H1 (cell line): ENCODE measurements around the gene TMC3. TPM values are rescaled to one million over a fixed set of nuclear protein-coding genes. Genes with fewer than 3 reads are reported as not detected.

Source experiments
- CTCF ChIA-PET: fragments of 300-600 bp; sonication (Branson Sonifier 250); formaldehyde crosslinking; loops from one replicate; lab custom pipeline; 2021; ENCODE audit not compliant: partially characterized antibody; lab: Charles Lee
- POLR2A ChIA-PET: fragments of 300-600 bp; sonication (Branson Sonifier 250); formaldehyde crosslinking; loops from one replicate; lab custom pipeline; 2021; ENCODE audit warnings: inconsistent platforms; ENCODE audit not compliant: partially characterized antibody; lab: Charles Lee
- DNase-seq, 2 experiments: peaks; one replicate each; pipeline versions ENCODE4 v3.0.0 to v3.0.0-alpha.2; 2010 to 2022; ENCODE audit warnings: low spot score in 2 of 2, low read depth in 1 of 2, mixed read lengths in 1 of 2
- FAIRE-seq: peaks from 2 replicates; lab custom pipeline; 2011; peaks lifted over from hg19 to GRCh38; lab: Jason Lieb, UNC
- H2AFZ ChIP-seq: 2 replicates; pipeline ENCODE4 v1.8.1; 2012; ENCODE audit warnings: low read length, inconsistent platforms
- H2AK5ac ChIP-seq: 2 replicates; pipeline ENCODE4 v1.6.1; 2013; ENCODE audit warnings: low read depth, low read length
- H2BK120ac ChIP-seq: replicated peaks from 2 replicates; pipeline ENCODE3; 2013; ENCODE audit warnings: low read depth, low read length, inconsistent platforms
- H2BK12ac ChIP-seq: 2 replicates; pipeline ENCODE4 v1.6.1; 2013; ENCODE audit warnings: low read depth, low read length
- H2BK15ac ChIP-seq: 2 replicates; pipeline ENCODE4 v1.6.1; 2013; ENCODE audit warnings: low read length
- H2BK20ac ChIP-seq: 2 replicates; pipeline ENCODE4 v1.6.1; 2013; ENCODE audit warnings: low read length
- H2BK5ac ChIP-seq: 2 replicates; pipeline ENCODE4 v1.6.1; 2013; ENCODE audit warnings: low read depth, low read length
- H3K14ac ChIP-seq: 2 replicates; pipeline ENCODE4 v1.6.1; 2013; ENCODE audit warnings: inconsistent platforms; ENCODE audit not compliant: insufficient read length
- H3K18ac ChIP-seq: 2 replicates; pipeline ENCODE4 v1.6.1; 2013; ENCODE audit warnings: low read length; ENCODE audit errors: extremely low read depth
- H3K23ac ChIP-seq: 2 replicates; pipeline ENCODE4 v1.6.1; 2013; ENCODE audit warnings: inconsistent platforms; ENCODE audit not compliant: insufficient read length
- H3K23me2 ChIP-seq: 2 replicates; pipeline ENCODE4 v1.6.1; 2013; ENCODE audit warnings: low read depth, low read length
- H3K27ac ChIP-seq: 2 replicates; pipeline ENCODE4 v1.6.1; 2011; ENCODE audit warnings: low read depth, low read length, inconsistent platforms
- H3K27me3 ChIP-seq, 4 experiments: replicated peaks in 1 of 4; 1 replicate in 1 of 4; 2 replicates in 3 of 4; pipeline versions ENCODE4 v1.6.1 to v1.8.1; 2011 to 2013; ENCODE audit warnings: low read length in 3 of 4, mild to moderate bottlenecking in 3 of 4, inconsistent platforms in 2 of 4, mixed read lengths in 2 of 4, moderate library complexity in 1 of 4; ENCODE audit not compliant: control insufficient read depth in 3 of 4, insufficient read depth in 3 of 4; ENCODE audit errors: extremely low read depth in 1 of 4
- H3K36me3 ChIP-seq, 4 experiments: 2 replicates each; pipeline versions ENCODE4 v1.6.1 to v1.8.1; 2011 to 2013; ENCODE audit warnings: mild to moderate bottlenecking in 4 of 4, low read length in 3 of 4, moderate library complexity in 2 of 4, control low read depth in 1 of 4, inconsistent platforms in 1 of 4; ENCODE audit not compliant: insufficient read depth in 4 of 4, control insufficient read depth in 2 of 4
- H3K4ac ChIP-seq: replicated peaks from 2 replicates; pipeline ENCODE3; 2013; ENCODE audit warnings: low read length, low read depth, mixed read lengths, inconsistent platforms; ENCODE audit not compliant: insufficient read length
- H3K4me1 ChIP-seq, 4 experiments: replicated peaks in 1 of 4; 1 replicate in 1 of 4; 2 replicates in 3 of 4; pipeline versions ENCODE4 v1.6.1 to v1.8.1; 2011 to 2013; ENCODE audit warnings: low read length in 3 of 4, inconsistent platforms in 2 of 4, mixed read lengths in 1 of 4; ENCODE audit not compliant: insufficient read depth in 4 of 4, control insufficient read depth in 3 of 4
- H3K4me2 ChIP-seq, 2 experiments: 2 replicates each; pipeline versions ENCODE4 v1.6.1 to v1.8.1; 2011 to 2013; ENCODE audit warnings: low read depth in 2 of 2, low read length in 2 of 2, control low read depth in 1 of 2, inconsistent platforms in 1 of 2, mild to moderate bottlenecking in 1 of 2; ENCODE audit not compliant: insufficient read depth in 1 of 2
- H3K4me3 ChIP-seq, 4 experiments: fragments of 200-600, 300-600 bp in 1 of 4; sonication (generic), shearing (Covaris generic), sonication (Bioruptor Twin) in 1 of 4; 2 replicates each; pipeline versions ENCODE4 v1.5.1 to v1.8.1; 2011 to 2016; ENCODE audit warnings: low read length in 4 of 4, low read depth in 3 of 4, control low read depth in 2 of 4, inconsistent platforms in 2 of 4, mild to moderate bottlenecking in 2 of 4, mixed read lengths in 1 of 4, moderate library complexity in 1 of 4; ENCODE audit not compliant: insufficient read depth in 2 of 4; ENCODE audit errors: extremely low read depth in 1 of 4
- H3K56ac ChIP-seq: replicated peaks from 2 replicates; pipeline ENCODE3; 2013; ENCODE audit warnings: low read depth, mild to moderate bottlenecking, mixed read lengths, low read length, inconsistent platforms; ENCODE audit not compliant: insufficient read length
- H3K79me1 ChIP-seq: 2 replicates; pipeline ENCODE4 v1.6.1; 2013; ENCODE audit warnings: low read depth, low read length, control low read depth
- H3K79me2 ChIP-seq, 2 experiments: 2 replicates each; pipeline versions ENCODE4 v1.6.1 to v1.8.1; 2012 to 2013; ENCODE audit warnings: low read length in 2 of 2, mild to moderate bottlenecking in 2 of 2, inconsistent platforms in 1 of 2; ENCODE audit not compliant: insufficient read depth in 2 of 2, control insufficient read depth in 1 of 2
- H3K9ac ChIP-seq, 4 experiments: replicated peaks in 1 of 4; 1 replicate in 1 of 4; 2 replicates in 3 of 4; pipeline versions ENCODE4 v1.6.1 to v1.8.1; 2011 to 2013; ENCODE audit warnings: low read depth in 3 of 4, low read length in 3 of 4, control low read depth in 2 of 4, mild to moderate bottlenecking in 2 of 4, moderate library complexity in 2 of 4, inconsistent platforms in 1 of 4; ENCODE audit errors: extremely low read depth in 1 of 4
- H3K9me3 ChIP-seq, 2 experiments: 2 replicates each; pipeline versions ENCODE4 v1.6.1 to v1.8.1; 2012 to 2013; ENCODE audit warnings: mild to moderate bottlenecking in 2 of 2, moderate library complexity in 2 of 2, control low read depth in 1 of 2, inconsistent platforms in 1 of 2, low read depth in 1 of 2, low read length in 1 of 2, mixed read lengths in 1 of 2; ENCODE audit not compliant: insufficient read depth in 2 of 2
- H4K20me1 ChIP-seq, 2 experiments: replicated peaks in 1 of 2; 2 replicates each; pipeline versions ENCODE3 to v1.8.1; 2011 to 2013; ENCODE audit warnings: inconsistent platforms in 2 of 2, low read length in 2 of 2, mild to moderate bottlenecking in 1 of 2; ENCODE audit not compliant: insufficient read depth in 2 of 2, control insufficient read depth in 1 of 2
- H4K5ac ChIP-seq: 2 replicates; pipeline ENCODE4 v1.6.1; 2013; ENCODE audit warnings: low read length, low read depth, mixed read lengths, inconsistent platforms; ENCODE audit not compliant: insufficient read length
- H4K8ac ChIP-seq: 2 replicates; pipeline ENCODE4 v1.8.0; 2013; ENCODE audit warnings: mild to moderate bottlenecking, moderate library complexity, low read length, inconsistent platforms; ENCODE audit not compliant: insufficient read depth; ENCODE audit errors: extremely low read depth
- H4K91ac ChIP-seq: replicated peaks from 2 replicates; pipeline ENCODE3; 2013; ENCODE audit warnings: low read length, mixed read lengths, inconsistent platforms; ENCODE audit not compliant: insufficient read length
- CBX8 ChIP-seq: fragments of 300-800, 300-1000 bp; sonication (generic); IDR thresholded peaks from 2 replicates; pipeline ENCODE4 v1.7.1; 2016; ENCODE audit warnings: low read depth, low read length, borderline replicate concordance
- CHD1 ChIP-seq: IDR thresholded peaks from 2 replicates; pipeline ENCODE4 v1.6.1; 2012; ENCODE audit warnings: low read depth, low read length, improper control_type of control experiment
- KDM5A ChIP-seq: fragments of 200-600 bp; IDR thresholded peaks from 2 replicates; pipeline ENCODE4 v1.7.1; 2012; ENCODE audit warnings: mild to moderate bottlenecking, low read length, inconsistent platforms, mixed read lengths
- RAD21 ChIP-seq, 2 experiments: IDR thresholded peaks in 1 of 2; conservative IDR thresholded peaks in 1 of 2; 2 replicates each; pipeline ENCODE4 v1.6.1; 2011; ENCODE audit warnings: low read depth in 2 of 2, low read length in 2 of 2, improper control_type of control experiment in 1 of 2, inconsistent platforms in 1 of 2, mild to moderate bottlenecking in 1 of 2, moderate library complexity in 1 of 2
- RXRA ChIP-seq: IDR thresholded peaks from 2 replicates; pipeline ENCODE4 v1.6.1; 2011; ENCODE audit warnings: low read depth, mild to moderate bottlenecking, low read length, moderate library complexity; ENCODE audit not compliant: insufficient read depth
- SIRT6 ChIP-seq: IDR thresholded peaks from one replicate; pipeline ENCODE4 v1.7.1; 2012; ENCODE audit warnings: low read length, inconsistent platforms
- SIX5 ChIP-seq: IDR thresholded peaks from 2 replicates; pipeline ENCODE4 v1.6.1; 2011; ENCODE audit warnings: mild to moderate bottlenecking, low read depth, low read length
- SP1 ChIP-seq: IDR thresholded peaks from 2 replicates; pipeline ENCODE4 v1.6.1; 2011; ENCODE audit warnings: low read depth, low read length
- TAF1 ChIP-seq: IDR thresholded peaks from 2 replicates; pipeline ENCODE4 v1.6.1; 2011; ENCODE audit warnings: mild to moderate bottlenecking, low read depth, low read length
- TCF12 ChIP-seq: IDR thresholded peaks from 2 replicates; pipeline ENCODE4 v1.6.1; 2011; ENCODE audit warnings: low read depth, mild to moderate bottlenecking, low read length
- YY1 ChIP-seq: IDR thresholded peaks from 2 replicates; pipeline ENCODE4 v1.6.1; 2011; ENCODE audit warnings: low read depth, mild to moderate bottlenecking, low read length
- ZNF274 ChIP-seq: IDR thresholded peaks from 2 replicates; pipeline ENCODE4 v1.7.0; 2012; ENCODE audit warnings: low read length, borderline replicate concordance; ENCODE audit errors: extremely low read depth
- WGBS, 2 experiments: shearing (Covaris generic) in 1 of 2; methylation state at CpG; one replicate each; pipeline versions ENCODE4 v1.1.6 to v1.1.7; 2013 to 2015; ENCODE audit warnings: low lambda C conversion rate in 2 of 2, mixed read lengths in 2 of 2, inconsistent platforms in 1 of 2, low coverage in 1 of 2, missing lambda C conversion rate in 1 of 2; ENCODE audit not compliant: insufficient replicate concordance in 2 of 2, insufficient coverage in 1 of 2, insufficient read length in 1 of 2; ENCODE audit errors: extremely low coverage in 1 of 2, missing lambda C conversion rate in 1 of 2; 5-methylcytosine and 5-hydroxymethylcytosine counted together
- polyA plus RNA-seq, 7 experiments: library from polyadenylated mRNA; depleted of rRNA in 3 of 7; stranded (reverse) in 5 of 7; unstranded in 2 of 7; fragments of >200 nt in 5 of 7; fragments of 200-250 nt in 2 of 7; gene quantifications; 1 replicate in 5 of 7; 2 replicates in 1 of 7; 4 replicates in 1 of 7; pipeline versions ENCODE4 v1.2.1 to v1.2.3, GENCODE V29; 2011 to 2013; ENCODE audit warnings: missing spikeins in 2 of 7, mixed read lengths in 2 of 7
- total RNA-seq: library from RNA; stranded (reverse); fragmentation: NEBNext Ultra II Directional; extraction: Animal tissue kit (Norgen Biotek cat#: 25700); gene quantifications from 2 replicates; pipeline ENCODE4 v1.2.1, GENCODE V29; 2021

TMC3 gene
- total and polyA plus RNA-seq, 2 of the 8 experiments (the other 6 are each of a cell fraction or from before 2014, with no cell fraction given), result not detected

GRCh38 chr15:81398910-81399551 is 25.0 kb upstream of the TMC3 start:
- TF ChIP-seq TAF1 (no peak), RXRA (no peak), CHD1 (no peak), TCF12 (no peak), SIRT6 (no peak), RAD21 (IDR thresholded peaks at IDR 0.05 in 1 of 2, conservative IDR thresholded peaks at IDR 0.05 in 1 of 2; ENCODE audit: low read depth in 2 of 2, low read length in 2 of 2) (no peak), YY1 (no peak), CBX8 (no peak), ZNF274 (no peak), KDM5A (no peak), SP1 (no peak), SIX5 (no peak)
- WGBS, 2 experiments, result 79% methylated on average over 5 of the region's 5 CpGs; no CpG with 5 or more reads in 1 of the 2 experiments

More at GRCh38 chr15:81398910-81399551, 25.0 kb upstream of the TMC3 start:
- Histone ChIP-seq H2BK15ac (no peak overlapping the region), H3K23ac (no peak overlapping the region), H3K18ac (no peak overlapping the region), H4K20me1 (no peaks in the 10 kb centered on the region), H3K23me2 (no peaks in the 10 kb centered on the region), H2BK5ac (no peak overlapping the region), H3K56ac (no peak overlapping the region), H2AFZ (no peak overlapping the region), H3K79me1 (no peaks in the 10 kb centered on the region), H3K36me3 (no peaks in the 10 kb centered on the region), H2AK5ac (no peak overlapping the region), H3K4ac (no peak overlapping the region), H3K14ac (no peak overlapping the region), H4K8ac (no peak overlapping the region), H3K4me3 (no peak overlapping the region), H3K27ac (no peak overlapping the region), H2BK20ac (no peak overlapping the region), H4K5ac (no peak overlapping the region), H3K4me2 (no peak overlapping the region), H3K9me3 (peaks cover 0 to 3% of the 10 kb centered on the region in 2 experiments; a peak in 2 of 4 replicates), H4K91ac (no peak overlapping the region), H3K79me2 (no peaks in the 10 kb centered on the region), H2BK120ac (no peak overlapping the region), H3K9ac (no peak overlapping the region), H3K4me1 (no peaks in the 10 kb centered on the region), H2BK12ac (no peak overlapping the region), H3K27me3 (no peaks in the 10 kb centered on the region)
- ChIA-PET POLR2A (interaction anchor here (0.7 kb wide), 1 partner anchor 123 kb away, joined by 3 read pairs; no protein-coding TSS in a partner anchor), CTCF (interaction anchor here (0.8 to 5.7 kb wide), 16 partner anchors 9 to 176 kb away, joined by 3 to 94 read pairs (median 4); no protein-coding TSS in a partner anchor)
- no peak for DNase-seq
- no peak for FAIRE-seq
